NCI-H748 (cell line): Measurements from ENCODE around the gene ROR2.
"Not testable (repeated sequence)": the region's sequence is repeated elsewhere in the genome, so short reads cannot be mapped to it uniquely, and the experiment has no call there.

ENCODE experiments used
- DNase-seq: peaks from one replicate; lab custom pipeline; 2025; ENCODE audit not compliant: unreplicated experiment; lab: John Stamatoyannopoulos, UW

The ROR2 gene

GRCh38 chr9:91924090-91924489 is 25.9 kb downstream of the ROR2 start:
- DNase-seq: no peak

- no peak for DNase-seq
Observed at GRCh38 chr9:91923145-91923544, 26.9 kb downstream of the ROR2 start.

DNA sequence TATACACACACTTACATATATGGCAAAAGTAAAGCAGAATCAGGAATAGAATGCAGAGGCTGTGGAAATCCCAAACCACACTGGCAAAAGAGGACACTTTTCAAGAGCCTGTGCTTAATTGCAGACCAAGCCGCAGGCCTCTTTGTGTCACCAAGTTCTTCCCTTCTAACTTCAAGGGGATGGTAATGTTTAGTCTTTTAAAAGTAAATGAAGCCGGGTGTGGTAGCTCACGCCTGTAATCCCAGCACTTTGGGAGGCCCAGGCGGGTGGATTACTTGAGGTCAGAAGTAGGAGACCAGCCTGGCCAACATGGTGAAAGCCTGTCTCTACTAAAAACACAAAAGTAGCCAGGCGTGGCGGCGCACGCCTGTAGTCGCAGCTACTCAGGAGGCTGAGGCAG is 28.7 kb downstream of the ROR2 start:
- no peak for DNase-seq

GRCh38 chr9:91920630-91921350 is 29.2 kb downstream of the ROR2 start:
- DNase-seq: no peak

DNA sequence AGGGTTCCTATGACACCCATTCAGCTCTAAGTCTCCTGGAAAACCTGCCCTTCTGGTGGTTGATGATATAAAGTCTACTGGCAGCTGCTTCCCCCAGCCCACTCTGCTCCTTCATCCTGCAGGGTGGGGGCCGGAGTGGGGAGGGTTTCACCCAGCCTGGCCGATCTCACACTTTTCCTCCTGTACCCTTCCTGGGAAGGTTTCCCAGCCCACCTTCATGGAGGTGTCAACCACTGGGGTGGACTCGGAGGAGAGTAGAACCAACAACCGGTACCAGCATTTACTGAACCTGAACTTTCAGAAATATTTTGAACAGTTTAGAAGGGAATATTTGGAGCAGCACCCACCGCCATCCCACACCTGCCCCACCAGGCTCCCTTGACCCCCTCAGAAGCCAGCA is 30.4 kb downstream of the ROR2 start:
- DNase-seq: no peak

GRCh38 chr9:91917436-91917835 is 32.6 kb downstream of the ROR2 start:
- DNase-seq: no peak

- DNase-seq: no peak
Observed at GRCh38 chr9:91915524-91916263, 34.3 kb downstream of the ROR2 start.

DNA sequence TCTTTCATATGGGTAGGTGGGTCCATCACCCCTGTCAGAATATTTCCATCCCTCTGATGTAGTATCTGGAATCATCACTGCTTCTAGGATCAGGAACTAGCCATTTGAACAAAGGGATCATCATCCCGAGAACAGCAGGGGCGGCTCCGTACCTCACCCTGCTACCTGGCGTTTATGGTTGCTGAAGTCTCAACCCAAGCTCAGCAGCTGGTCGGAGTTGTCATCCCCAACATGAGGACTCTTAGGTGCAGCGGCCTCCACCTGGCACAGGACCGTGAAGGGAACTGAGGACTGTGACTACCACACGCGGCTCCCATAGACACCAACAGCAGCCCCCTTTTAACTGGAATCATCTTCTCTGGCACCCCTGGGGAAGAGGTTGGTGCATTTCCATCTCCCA is 35.1 kb downstream of the ROR2 start:
- DNase-seq: no peak

- DNase-seq: no peak
Observed at GRCh38 chr9:91914404-91914803, 35.6 kb downstream of the ROR2 start.

- no peak for DNase-seq
Observed at GRCh38 chr9:91913986-91914385, 36.0 kb downstream of the ROR2 start.

DNA sequence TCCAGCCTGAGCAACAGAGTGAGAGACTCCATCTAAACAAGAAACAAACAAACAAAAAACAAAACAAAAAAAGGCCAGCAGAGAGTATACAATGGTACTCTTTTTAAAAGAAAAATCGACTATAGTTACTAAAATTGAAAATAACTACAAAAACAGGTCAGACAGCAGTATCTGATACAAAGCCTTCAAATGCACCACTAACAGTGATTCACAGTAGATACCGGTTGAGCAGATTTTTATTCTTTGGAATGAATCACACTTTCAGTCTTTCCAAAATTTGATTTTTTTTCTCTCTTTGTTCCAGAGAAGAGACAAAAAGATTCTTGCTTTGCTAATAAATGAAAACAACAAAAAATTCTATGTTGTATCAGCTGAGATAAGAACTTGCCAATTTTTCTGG is 36.9 kb downstream of the ROR2 start:
- no peak for DNase-seq

DNA sequence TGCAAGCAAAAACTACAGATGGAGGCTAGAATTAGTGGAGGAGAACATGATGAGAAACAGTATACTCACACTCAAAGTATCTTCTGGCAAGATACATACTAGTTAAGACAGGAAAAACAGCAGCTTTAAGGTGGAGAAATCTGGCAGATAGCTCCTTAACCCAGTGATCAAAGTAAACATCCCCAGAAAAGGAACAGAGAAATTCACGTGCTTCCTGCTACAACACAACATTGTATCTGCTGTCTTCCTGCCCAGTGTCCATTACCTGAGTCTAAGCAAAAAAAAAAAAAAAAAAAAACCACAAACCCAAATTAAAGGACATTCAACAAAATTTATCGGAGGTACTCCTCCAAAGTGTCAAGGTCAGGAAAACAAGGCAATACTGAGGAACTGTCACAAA is 38.4 kb downstream of the ROR2 start:
- no peak for DNase-seq

DNA sequence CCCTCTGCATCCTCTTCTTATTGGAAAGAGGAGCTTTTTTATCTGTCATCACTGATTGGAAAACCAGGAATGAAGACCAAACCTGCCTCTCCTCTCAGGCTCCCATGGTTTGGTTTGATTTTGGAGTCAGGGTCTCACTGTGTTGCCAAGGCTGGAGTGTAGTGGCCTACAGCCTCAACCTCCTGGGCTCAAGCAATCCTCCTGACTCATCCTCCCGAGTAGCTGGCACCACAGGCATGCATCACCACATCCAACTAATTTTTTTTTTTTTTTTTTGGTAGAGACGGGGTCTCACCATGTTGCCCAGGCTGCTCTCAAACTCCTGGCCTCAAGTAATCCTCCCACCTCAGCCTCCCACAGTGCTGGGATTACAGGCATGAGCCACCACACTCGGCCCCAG is 40.8 kb downstream of the ROR2 start:
- DNase-seq: not testable (repeated sequence)

DNA sequence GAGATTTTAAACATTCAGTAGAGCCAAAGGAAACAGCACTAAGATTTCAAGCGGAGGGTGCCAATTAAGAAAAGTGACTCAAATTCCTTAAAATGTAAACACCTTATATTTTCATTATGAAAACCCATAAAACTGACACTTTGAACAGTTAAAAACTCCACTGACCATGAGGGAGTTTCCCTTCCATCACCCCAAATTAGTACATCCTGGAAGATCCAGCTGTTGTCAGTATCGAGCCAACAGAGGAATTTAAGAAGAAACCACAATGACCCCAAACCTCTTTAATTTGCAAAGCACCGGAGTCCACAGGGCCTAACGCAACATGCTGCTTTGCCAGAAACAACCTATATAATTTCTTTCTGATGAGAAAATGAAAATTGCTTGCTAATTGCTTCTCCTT is 41.3 kb downstream of the ROR2 start:
- DNase-seq: no peak

DNA sequence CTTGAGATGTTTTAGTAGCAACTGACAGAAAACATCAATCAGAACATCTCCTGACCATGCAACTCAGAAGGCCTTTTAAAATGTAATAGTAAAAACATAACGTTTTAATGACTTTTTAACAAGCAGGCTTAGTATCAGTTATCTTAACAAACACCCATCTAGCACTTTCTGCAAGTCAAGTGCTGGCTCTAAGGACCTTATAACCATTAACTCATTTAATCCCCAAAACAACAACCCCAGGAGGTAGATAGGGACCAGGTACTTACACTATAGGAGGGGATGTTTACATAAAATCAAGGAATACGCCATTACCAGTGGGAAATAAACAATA is 41.8 kb downstream of the ROR2 start:
- DNase-seq: peak; percentile 57

DNA sequence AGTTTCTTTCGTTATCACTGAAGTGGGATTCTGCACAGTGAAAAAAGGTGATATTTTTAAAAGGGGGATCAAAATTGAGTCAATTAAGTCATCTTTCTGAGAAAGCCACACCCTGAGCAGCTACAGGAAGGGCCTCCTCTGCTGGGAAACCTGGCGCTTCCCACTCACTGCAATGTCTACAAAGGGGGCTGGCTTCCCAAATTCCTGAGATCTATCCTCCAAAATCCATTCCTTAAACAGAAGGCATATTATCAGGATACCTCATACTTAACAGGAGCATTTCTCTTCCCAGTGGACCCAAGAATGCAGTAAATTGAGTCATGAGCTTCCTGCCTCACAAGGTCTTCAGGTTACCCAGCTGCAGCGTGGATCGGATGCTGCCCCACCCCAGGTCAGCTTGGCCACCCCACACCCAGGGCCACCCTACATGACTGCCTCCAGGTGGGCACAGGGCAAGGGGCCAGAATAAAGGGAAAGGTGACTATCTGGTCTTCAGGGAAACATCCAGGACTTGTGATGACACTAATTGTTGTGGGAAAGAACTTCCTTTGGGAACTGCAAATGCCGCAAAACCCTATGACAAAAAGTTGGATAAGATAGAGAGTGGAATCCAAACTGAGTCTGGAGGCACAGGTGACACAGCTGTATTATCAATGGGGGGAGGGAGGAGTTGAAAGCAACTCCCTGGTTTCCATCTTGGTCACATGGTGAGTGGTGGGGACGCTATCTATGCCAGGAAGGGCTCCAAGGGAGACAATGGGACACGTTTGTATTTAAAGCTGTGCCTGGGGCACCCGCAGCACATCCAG is 42.3 kb downstream of the ROR2 start:
- no peak for DNase-seq

- no peak for DNase-seq
Observed at GRCh38 chr9:91905991-91906469, 44.0 kb downstream of the ROR2 start.

DNA sequence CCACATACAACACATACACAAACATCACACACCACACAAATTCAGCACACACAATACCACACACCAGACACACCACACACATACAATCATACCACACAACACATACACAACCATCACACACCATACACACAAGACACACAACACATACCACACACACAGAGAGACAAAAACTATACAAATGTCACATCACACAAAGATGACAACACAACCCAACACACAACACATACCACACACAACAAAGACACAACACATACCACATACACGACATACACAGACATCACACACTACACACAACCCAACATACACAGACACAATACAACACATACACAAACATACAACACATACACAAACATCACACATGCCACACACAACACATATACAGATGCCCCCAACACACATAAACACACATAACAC is 44.8 kb downstream of the ROR2 start:
- DNase-seq: no peak

- no peak for DNase-seq
Observed at GRCh38 chr9:91904588-91905236, 45.3 kb downstream of the ROR2 start.

- DNase-seq: no peak
Observed at GRCh38 chr9:91903126-91903911, 46.7 kb downstream of the ROR2 start.
